SK-N-SH treated with all-trans-retinoic acid at 6 μM for 48 hours (cell line): Measurements from ENCODE around the gene SMAP1.

ENCODE experiments used
- ATAC-seq: fragments of 200-7000 bp; cut with Tn5 transposase; 3 replicates; pipeline ENCODE4 v1.9.1; 2020; ENCODE audit warnings: mild to moderate bottlenecking, moderate library complexity
- ARNTL ChIP-seq: fragments of 450-650 bp; formaldehyde crosslinking; IDR thresholded peaks from 2 replicates; pipeline ENCODE4 v1.5.0; 2020; ENCODE audit warnings: low read depth, mild to moderate bottlenecking, moderate library complexity, borderline replicate concordance
- BACH2 ChIP-seq: fragments of 250-450 bp; sonication (Bioruptor Pico); IDR thresholded peaks from 2 replicates; pipeline ENCODE4 v1.9.0; 2021; ENCODE audit warnings: mild to moderate bottlenecking, borderline replicate concordance
- CSDC2 ChIP-seq: fragments of 250-450 bp; sonication (Bioruptor Pico); IDR thresholded peaks from 2 replicates; pipeline ENCODE4 v1.5.0; 2020; ENCODE audit warnings: mild to moderate bottlenecking, moderate library complexity
- ESRRG ChIP-seq: fragments of 250-450 bp; sonication (Bioruptor Pico); IDR thresholded peaks from 2 replicates; pipeline ENCODE4 v1.6.1; 2021; ENCODE audit warnings: mild to moderate bottlenecking
- GLIS3 ChIP-seq: fragments of 250-450 bp; sonication (Bioruptor Pico); IDR thresholded peaks from 2 replicates; pipeline ENCODE4 v1.5.0; 2020; ENCODE audit warnings: mild to moderate bottlenecking, moderate library complexity
- ISL1 ChIP-seq: fragments of 250-450 bp; sonication (Bioruptor Pico); IDR thresholded peaks from 2 replicates; pipeline ENCODE4 v2.1.2; 2022; ENCODE audit warnings: mild to moderate bottlenecking, moderate library complexity
- OSR1 ChIP-seq: fragments of 250-450 bp; sonication (Bioruptor Pico); IDR thresholded peaks from 2 replicates; pipeline ENCODE4 v1.8.0; 2022; ENCODE audit warnings: moderate library complexity, mild to moderate bottlenecking, inconsistent platforms
- PPARA ChIP-seq: fragments of 250-450 bp; sonication (Bioruptor Pico); IDR thresholded peaks from 2 replicates; pipeline ENCODE4 v1.5.0; 2020; ENCODE audit warnings: mild to moderate bottlenecking, borderline replicate concordance
- RARB ChIP-seq: fragments of 250-450 bp; sonication (Bioruptor Pico); IDR thresholded peaks from 2 replicates; pipeline ENCODE4 v1.8.0; 2021; ENCODE audit warnings: mild to moderate bottlenecking, moderate library complexity
- SNAI2 ChIP-seq: fragments of 250-450 bp; sonication (Bioruptor Pico); IDR thresholded peaks from 2 replicates; pipeline ENCODE4 v1.5.0; 2020; ENCODE audit warnings: mild to moderate bottlenecking, moderate library complexity
- TCF4 ChIP-seq: fragments of 250-450 bp; sonication (Bioruptor Pico); IDR thresholded peaks from 2 replicates; pipeline ENCODE4 v1.8.0; 2021; ENCODE audit warnings: mild to moderate bottlenecking, moderate library complexity, borderline replicate concordance
- TOX ChIP-seq: fragments of 250-450 bp; sonication (Bioruptor Pico); IDR thresholded peaks from 2 replicates; pipeline ENCODE4 v1.8.0; 2021; ENCODE audit warnings: mild to moderate bottlenecking, moderate library complexity, borderline replicate concordance
- ZC3H10 ChIP-seq: fragments of 250-450 bp; sonication (Bioruptor Pico); IDR thresholded peaks from 2 replicates; pipeline ENCODE4 v1.5.1; 2021; ENCODE audit warnings: mild to moderate bottlenecking, moderate library complexity
- ZFP3 ChIP-seq: fragments of 250-450 bp; sonication (Bioruptor Pico); IDR thresholded peaks from 2 replicates; pipeline ENCODE4 v1.5.0; 2020; ENCODE audit warnings: mild to moderate bottlenecking, moderate library complexity
- ZFP30 ChIP-seq: fragments of 450-650 bp; formaldehyde crosslinking; IDR thresholded peaks from 2 replicates; pipeline ENCODE4 v1.5.0; 2022; ENCODE audit warnings: mild to moderate bottlenecking, moderate library complexity
- ZNF70 ChIP-seq: fragments of 450-650 bp; formaldehyde crosslinking; IDR thresholded peaks from 2 replicates; pipeline ENCODE4 v1.5.0; 2020; ENCODE audit warnings: mild to moderate bottlenecking, moderate library complexity
- ZNF8 ChIP-seq: fragments of 450-650 bp; formaldehyde crosslinking; IDR thresholded peaks from 2 replicates; pipeline ENCODE4 v1.5.0; 2020; ENCODE audit warnings: mild to moderate bottlenecking, moderate library complexity
- TF ChIP-seq, protein P1 (sequence below): fragments of 250-450 bp; sonication (Bioruptor Pico); IDR thresholded peaks from 2 replicates; pipeline ENCODE4 v1.5.1; 2020; ENCODE audit warnings: low read depth, mild to moderate bottlenecking, moderate library complexity
- TF ChIP-seq, protein P2 (sequence below): fragments of 250-450 bp; sonication (Bioruptor Pico); IDR thresholded peaks from 2 replicates; pipeline ENCODE4 v1.8.0; 2020; ENCODE audit warnings: mild to moderate bottlenecking, moderate library complexity, borderline replicate concordance
- TF ChIP-seq, protein P3 (sequence below): fragments of 250-450 bp; sonication (Bioruptor Pico); IDR thresholded peaks from 2 replicates; pipeline ENCODE4 v1.8.0; 2021; ENCODE audit warnings: low read depth, mild to moderate bottlenecking, moderate library complexity, borderline replicate concordance
- TF ChIP-seq, protein P4 (sequence below): fragments of 250-450 bp; sonication (Bioruptor Pico); IDR thresholded peaks from 2 replicates; pipeline ENCODE4 v1.5.0; 2020; ENCODE audit warnings: mild to moderate bottlenecking, moderate library complexity

The SMAP1 gene

DNA sequence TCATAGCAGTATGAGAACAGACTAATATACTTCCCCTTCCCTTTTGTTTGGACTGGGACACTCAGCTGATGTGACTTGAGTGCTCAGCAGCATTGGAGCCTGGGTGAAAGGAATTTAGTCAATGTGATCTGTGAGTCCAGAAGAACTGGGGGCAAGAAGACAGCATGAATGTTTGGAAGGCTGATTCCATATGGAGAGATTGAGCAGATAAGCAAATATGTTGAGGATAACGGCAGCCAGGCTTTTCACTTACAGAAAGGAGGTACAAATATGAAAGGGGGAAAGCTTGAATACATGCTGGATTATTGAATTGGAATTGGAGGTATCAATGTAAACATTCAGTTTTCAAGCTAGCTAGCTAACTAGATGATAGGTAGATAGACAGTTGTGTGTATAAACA is 37.8 kb upstream of the SMAP1 start:
- TF ChIP-seq ZC3H10 (CRISPR knock-in tag), result no peak
- no peak for TF ChIP-seq CSDC2 (CRISPR knock-in tag)
- TF ChIP-seq, protein P1, sequence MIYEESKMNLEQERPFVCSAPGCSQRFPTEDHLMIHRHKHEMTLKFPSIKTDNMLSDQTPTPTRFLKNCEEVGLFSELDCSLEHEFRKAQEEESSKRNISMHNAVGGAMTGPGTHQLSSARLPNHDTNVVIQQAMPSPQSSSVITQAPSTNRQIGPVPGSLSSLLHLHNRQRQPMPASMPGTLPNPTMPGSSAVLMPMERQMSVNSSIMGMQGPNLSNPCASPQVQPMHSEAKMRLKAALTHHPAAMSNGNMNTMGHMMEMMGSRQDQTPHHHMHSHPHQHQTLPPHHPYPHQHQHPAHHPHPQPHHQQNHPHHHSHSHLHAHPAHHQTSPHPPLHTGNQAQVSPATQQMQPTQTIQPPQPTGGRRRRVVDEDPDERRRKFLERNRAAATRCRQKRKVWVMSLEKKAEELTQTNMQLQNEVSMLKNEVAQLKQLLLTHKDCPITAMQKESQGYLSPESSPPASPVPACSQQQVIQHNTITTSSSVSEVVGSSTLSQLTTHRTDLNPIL, result no peak
- no peak for TF ChIP-seq ESRRG (CRISPR knock-in tag)
- ATAC-seq, result no peak

DNA sequence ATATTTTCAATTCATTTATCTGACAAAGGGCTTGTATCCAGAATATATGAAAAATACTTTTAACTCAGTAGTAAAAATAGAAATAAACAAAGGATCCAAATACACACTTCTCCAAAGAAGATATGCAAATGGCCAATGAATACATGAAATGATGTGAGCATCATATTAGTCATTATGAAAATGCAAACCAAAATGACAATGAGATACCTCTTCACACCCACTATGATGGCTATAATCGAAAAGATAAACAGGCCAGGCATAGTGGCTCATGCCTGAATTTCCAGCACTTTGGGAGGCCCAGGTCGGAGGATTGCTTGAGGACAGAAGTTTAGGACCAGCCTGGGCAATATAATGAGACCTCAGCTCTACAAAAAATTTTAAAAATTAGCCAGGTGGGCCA is 33.8 kb upstream of the SMAP1 start:
- TF ChIP-seq ESRRG (CRISPR knock-in tag) (no peak), CSDC2 (CRISPR knock-in tag) (no peak), ARNTL (CRISPR knock-in tag) (no peak), ZFP3 (CRISPR knock-in tag) (no peak), RARB (CRISPR knock-in tag) (no peak), ISL1 (CRISPR knock-in tag) (no peak), TOX (CRISPR knock-in tag) (no peak), ZNF8 (no peak), OSR1 (CRISPR knock-in tag) (no peak), BACH2 (no peak)
- TF ChIP-seq, protein P1, result no peak
- ATAC-seq, result no peak

DNA sequence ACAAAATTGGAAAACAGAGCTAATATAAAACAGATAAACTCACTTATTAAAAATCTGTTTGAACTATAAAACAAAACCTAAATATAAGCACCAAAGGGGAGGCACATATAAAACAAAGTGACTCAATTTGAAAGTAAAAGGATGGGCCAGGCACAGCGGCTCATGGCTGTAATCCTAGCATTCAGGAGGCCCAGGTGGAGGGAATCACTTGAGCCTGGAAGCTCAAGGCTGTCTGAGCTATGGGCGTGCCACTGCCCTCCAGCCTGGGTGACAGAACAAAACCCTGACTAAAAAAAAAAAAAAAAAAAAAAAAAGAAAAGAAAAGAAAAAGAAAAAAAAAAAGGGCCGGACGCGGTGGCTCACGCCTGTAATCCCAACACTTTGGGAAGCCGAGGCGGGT is 31.1 kb upstream of the SMAP1 start:
- ATAC-seq, result no peak
- TF ChIP-seq GLIS3, result no peak
- TF ChIP-seq, protein P1, result no peak
- TF ChIP-seq CSDC2 (CRISPR knock-in tag), result no peak
- no peak for TF ChIP-seq TOX (CRISPR knock-in tag)
- TF ChIP-seq TCF4 (CRISPR knock-in tag), result no peak
- no peak for TF ChIP-seq SNAI2 (CRISPR knock-in tag)

DNA sequence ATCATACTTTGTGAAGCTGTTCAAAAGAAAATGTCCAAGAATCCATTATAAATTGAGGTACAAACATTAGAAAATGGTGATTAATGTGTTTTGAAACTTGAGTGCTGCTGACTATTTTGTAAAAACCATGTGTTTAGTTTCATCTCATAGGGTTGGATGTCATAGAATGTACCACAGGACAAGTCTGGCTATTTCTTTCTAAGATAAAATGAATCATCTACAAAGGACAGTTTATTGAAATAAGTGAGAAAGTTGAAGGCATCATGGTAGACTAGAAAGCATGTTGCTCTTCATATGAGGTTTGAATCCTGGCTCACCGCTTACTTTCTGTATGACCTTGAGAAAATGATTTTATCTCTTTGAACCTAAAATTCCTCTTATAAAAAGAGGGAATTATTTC is 29.2 kb upstream of the SMAP1 start:
- TF ChIP-seq, protein P2, sequence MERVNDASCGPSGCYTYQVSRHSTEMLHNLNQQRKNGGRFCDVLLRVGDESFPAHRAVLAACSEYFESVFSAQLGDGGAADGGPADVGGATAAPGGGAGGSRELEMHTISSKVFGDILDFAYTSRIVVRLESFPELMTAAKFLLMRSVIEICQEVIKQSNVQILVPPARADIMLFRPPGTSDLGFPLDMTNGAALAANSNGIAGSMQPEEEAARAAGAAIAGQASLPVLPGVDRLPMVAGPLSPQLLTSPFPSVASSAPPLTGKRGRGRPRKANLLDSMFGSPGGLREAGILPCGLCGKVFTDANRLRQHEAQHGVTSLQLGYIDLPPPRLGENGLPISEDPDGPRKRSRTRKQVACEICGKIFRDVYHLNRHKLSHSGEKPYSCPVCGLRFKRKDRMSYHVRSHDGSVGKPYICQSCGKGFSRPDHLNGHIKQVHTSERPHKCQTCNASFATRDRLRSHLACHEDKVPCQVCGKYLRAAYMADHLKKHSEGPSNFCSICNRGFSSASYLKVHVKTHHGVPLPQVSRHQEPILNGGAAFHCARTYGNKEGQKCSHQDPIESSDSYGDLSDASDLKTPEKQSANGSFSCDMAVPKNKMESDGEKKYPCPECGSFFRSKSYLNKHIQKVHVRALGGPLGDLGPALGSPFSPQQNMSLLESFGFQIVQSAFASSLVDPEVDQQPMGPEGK, result no peak
- no peak for TF ChIP-seq CSDC2 (CRISPR knock-in tag)
- no peak for TF ChIP-seq TCF4 (CRISPR knock-in tag)
- no peak for TF ChIP-seq ZC3H10 (CRISPR knock-in tag)
- TF ChIP-seq GLIS3, result no peak
- no peak for TF ChIP-seq TOX (CRISPR knock-in tag)
- no peak for TF ChIP-seq ZNF70
- no peak for TF ChIP-seq ISL1 (CRISPR knock-in tag)
- TF ChIP-seq ZFP3 (CRISPR knock-in tag), result no peak
- TF ChIP-seq ZNF8, result no peak
- TF ChIP-seq ESRRG (CRISPR knock-in tag), result no peak
- TF ChIP-seq RARB (CRISPR knock-in tag), result no peak
- TF ChIP-seq, protein P1, result no peak
- no peak for TF ChIP-seq OSR1 (CRISPR knock-in tag)
- no peak for TF ChIP-seq ZFP30 (CRISPR knock-in tag)
- TF ChIP-seq, protein P3, sequence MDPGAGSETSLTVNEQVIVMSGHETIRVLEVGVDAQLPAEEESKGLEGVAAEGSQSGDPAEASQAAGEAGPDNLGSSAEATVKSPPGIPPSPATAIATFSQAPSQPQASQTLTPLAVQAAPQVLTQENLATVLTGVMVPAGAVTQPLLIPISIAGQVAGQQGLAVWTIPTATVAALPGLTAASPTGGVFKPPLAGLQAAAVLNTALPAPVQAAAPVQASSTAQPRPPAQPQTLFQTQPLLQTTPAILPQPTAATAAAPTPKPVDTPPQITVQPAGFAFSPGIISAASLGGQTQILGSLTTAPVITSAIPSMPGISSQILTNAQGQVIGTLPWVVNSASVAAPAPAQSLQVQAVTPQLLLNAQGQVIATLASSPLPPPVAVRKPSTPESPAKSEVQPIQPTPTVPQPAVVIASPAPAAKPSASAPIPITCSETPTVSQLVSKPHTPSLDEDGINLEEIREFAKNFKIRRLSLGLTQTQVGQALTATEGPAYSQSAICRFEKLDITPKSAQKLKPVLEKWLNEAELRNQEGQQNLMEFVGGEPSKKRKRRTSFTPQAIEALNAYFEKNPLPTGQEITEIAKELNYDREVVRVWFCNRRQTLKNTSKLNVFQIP (CRISPR knock-in tag), result no peak
- TF ChIP-seq BACH2, result no peak
- TF ChIP-seq ARNTL (CRISPR knock-in tag), result no peak
- TF ChIP-seq PPARA (CRISPR knock-in tag), result no peak
- TF ChIP-seq, protein P4, sequence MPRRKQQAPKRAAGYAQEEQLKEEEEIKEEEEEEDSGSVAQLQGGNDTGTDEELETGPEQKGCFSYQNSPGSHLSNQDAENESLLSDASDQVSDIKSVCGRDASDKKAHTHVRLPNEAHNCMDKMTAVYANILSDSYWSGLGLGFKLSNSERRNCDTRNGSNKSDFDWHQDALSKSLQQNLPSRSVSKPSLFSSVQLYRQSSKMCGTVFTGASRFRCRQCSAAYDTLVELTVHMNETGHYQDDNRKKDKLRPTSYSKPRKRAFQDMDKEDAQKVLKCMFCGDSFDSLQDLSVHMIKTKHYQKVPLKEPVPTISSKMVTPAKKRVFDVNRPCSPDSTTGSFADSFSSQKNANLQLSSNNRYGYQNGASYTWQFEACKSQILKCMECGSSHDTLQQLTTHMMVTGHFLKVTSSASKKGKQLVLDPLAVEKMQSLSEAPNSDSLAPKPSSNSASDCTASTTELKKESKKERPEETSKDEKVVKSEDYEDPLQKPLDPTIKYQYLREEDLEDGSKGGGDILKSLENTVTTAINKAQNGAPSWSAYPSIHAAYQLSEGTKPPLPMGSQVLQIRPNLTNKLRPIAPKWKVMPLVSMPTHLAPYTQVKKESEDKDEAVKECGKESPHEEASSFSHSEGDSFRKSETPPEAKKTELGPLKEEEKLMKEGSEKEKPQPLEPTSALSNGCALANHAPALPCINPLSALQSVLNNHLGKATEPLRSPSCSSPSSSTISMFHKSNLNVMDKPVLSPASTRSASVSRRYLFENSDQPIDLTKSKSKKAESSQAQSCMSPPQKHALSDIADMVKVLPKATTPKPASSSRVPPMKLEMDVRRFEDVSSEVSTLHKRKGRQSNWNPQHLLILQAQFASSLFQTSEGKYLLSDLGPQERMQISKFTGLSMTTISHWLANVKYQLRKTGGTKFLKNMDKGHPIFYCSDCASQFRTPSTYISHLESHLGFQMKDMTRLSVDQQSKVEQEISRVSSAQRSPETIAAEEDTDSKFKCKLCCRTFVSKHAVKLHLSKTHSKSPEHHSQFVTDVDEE, result no peak
- no peak for ATAC-seq
